ENCODE results near the gene PTPRO. TPM values are rescaled to one million over a fixed set of nuclear protein-coding genes. Genes with fewer than 3 reads are reported as not detected.

PTPRO gene
- total RNA-seq, 1 donor, result 3.1 TPM

DNA sequence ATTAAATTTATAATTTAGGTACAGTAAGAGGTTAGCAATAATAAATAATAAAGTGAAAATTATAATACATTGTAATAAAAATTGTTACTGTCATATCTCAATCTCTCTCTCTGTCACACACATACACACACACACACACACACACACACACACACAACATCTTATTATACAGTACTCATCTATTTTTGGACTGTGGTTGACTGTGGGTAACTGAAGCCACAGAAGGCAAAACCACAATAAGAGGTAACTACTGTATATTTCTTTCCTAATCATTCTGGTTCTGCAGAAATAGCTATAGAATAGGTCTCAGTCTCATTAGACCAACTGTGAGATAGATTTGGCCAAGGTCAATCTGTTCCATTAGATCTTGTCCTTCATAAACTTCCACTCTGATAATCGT is 33.1 kb upstream of the PTPRO start:
- H3K4me3 ChIP-seq (ENCODE audit: low read depth, low read length), result no peak overlapping the region
- TF ChIP-seq, protein P1, sequence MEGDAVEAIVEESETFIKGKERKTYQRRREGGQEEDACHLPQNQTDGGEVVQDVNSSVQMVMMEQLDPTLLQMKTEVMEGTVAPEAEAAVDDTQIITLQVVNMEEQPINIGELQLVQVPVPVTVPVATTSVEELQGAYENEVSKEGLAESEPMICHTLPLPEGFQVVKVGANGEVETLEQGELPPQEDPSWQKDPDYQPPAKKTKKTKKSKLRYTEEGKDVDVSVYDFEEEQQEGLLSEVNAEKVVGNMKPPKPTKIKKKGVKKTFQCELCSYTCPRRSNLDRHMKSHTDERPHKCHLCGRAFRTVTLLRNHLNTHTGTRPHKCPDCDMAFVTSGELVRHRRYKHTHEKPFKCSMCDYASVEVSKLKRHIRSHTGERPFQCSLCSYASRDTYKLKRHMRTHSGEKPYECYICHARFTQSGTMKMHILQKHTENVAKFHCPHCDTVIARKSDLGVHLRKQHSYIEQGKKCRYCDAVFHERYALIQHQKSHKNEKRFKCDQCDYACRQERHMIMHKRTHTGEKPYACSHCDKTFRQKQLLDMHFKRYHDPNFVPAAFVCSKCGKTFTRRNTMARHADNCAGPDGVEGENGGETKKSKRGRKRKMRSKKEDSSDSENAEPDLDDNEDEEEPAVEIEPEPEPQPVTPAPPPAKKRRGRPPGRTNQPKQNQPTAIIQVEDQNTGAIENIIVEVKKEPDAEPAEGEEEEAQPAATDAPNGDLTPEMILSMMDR (IDR thresholded peaks at IDR 0.05; ENCODE audit: insufficient read depth, low read length), result no peak
- DNase-seq (ENCODE audit: low read depth), result no peak

DNA sequence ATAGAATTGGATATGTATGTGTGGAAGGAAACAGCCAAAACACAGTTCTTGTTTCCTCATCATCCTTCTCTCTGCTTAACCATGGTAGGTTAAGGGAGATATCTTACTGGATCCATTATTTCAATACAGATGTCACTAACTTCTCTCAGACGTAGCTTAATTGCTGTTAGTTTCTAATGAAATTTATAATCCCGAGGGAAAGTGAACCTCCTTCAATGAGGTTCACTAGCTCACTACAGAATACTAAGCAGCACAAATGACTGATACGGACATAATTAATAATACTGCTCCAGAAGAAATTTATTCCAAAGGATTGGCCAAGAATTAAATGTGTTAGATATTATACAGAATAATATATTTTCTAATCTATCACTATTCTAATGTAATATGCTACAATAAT is 28.6 kb upstream of the PTPRO start:
- TF ChIP-seq, protein P1 (IDR thresholded peaks at IDR 0.05; ENCODE audit: insufficient read depth, low read length), result no peak
- H3K4me3 ChIP-seq (ENCODE audit: low read depth, low read length), result no peak overlapping the region
- DNase-seq (ENCODE audit: low read depth), result no peak

DNA sequence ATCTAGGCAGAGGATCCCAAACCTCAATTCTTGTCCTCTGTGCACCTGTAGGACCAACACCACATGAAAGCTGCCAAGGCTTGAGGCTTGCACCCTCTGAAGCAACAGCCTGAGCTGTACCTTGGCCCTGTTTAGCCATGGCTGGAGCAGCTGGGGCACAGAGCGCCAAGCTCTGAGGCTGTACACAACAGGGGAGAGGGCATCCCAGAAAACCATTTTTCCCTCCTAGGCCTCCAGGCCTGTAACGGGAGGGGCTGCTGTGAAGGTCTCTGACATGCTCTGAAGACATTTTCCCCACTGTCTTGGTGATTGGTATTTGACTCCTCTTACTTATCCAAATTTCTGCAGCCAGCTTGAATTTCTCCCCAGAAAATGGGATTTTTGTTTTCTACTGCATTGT is 22.4 kb upstream of the PTPRO start:
- H3K4me3 ChIP-seq (ENCODE audit: low read depth, low read length), result no peak overlapping the region
- DNase-seq (ENCODE audit: low read depth), result no peak
- TF ChIP-seq, protein P1 (IDR thresholded peaks at IDR 0.05; ENCODE audit: insufficient read depth, low read length), result no peak

DNA sequence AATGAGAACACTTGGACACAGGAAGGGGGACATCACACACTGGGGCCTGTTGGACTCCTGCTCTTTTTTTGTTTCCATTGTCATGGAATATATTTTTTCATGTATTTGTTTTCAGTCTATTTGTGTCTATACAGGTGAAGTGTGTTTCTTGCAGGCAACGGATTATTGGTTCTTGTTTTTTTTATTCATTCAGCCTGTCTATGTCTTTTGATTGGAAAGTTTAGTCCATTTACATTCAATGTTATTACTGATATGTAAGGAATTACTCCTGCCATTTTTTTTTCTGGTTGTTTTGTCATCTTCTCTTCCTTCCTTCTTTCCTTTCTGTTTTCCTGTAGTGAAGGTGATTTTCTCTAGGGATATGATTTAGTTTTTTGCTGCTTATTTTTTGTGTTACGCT is 18.0 kb upstream of the PTPRO start:
- TF ChIP-seq, protein P1 (IDR thresholded peaks at IDR 0.05; ENCODE audit: insufficient read depth, low read length), result no peak
- no peak overlapping the region for H3K4me3 ChIP-seq (ENCODE audit: low read depth, low read length)
- DNase-seq (ENCODE audit: low read depth), result no peak

DNA sequence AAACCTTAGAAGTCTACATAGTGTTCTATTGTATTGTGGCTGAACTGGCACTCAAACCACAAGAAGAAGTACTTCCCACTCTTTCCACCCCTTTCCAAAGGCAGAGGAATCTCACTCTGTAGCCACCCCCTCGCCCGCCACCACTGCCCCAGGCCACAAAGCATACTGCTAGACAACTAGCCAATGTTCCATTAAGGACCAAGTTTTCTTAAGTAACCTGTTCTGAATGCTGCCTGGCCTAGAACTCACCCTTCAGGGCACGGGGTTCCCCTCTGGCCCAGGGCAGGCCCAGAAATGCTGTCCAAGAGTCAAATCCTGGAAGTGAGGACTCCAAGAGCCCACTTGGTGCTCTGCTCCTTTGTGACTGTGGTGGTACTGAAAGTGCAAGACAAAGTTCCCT is 15.7 kb upstream of the PTPRO start:
- H3K4me3 ChIP-seq (ENCODE audit: low read depth, low read length), result no peak overlapping the region
- TF ChIP-seq, protein P1 (IDR thresholded peaks at IDR 0.05; ENCODE audit: insufficient read depth, low read length), result no peak
- DNase-seq (ENCODE audit: low read depth), result no peak

DNA sequence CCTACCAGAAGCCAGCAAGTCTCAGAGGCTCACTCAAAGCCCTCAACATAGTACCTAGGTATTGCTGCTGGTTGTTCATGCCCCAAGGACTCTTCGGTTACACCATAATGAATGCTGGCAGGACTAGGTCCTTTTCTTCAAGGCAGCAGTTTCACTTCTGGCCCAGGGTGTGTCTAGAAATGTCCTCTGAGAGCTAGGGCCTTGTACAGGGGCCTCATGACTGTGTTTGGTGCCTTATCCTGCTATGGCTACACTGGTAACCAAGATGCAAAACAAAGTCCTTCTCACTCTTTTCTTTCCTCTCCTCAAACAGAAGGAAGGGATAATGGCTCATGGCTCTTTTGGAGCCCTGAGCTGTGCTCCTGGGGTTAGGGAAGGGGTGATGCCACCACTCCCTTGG is 15.2 kb upstream of the PTPRO start:
- no peak for DNase-seq (ENCODE audit: low read depth)
- TF ChIP-seq, protein P1 (IDR thresholded peaks at IDR 0.05; ENCODE audit: insufficient read depth, low read length), result no peak
- no peak overlapping the region for H3K4me3 ChIP-seq (ENCODE audit: low read depth, low read length)

DNA sequence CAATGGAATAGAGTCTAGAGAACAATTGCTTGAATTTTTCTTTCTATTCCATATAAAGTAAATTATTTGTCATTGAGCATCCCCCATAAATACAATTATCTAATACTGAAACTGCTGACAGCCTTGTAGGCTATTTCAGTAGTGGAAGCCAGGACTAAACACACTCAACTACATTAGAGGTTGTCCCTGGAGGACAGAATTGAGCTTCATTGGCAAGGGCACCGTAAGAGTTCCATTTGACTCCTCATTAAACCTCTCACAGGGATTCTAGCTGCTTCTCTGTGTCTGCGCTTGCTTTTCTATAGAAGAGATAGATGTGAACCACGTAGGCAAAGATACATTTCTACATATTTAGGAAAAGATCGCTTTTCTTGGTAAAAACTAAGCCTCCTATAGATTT is 3.5 kb upstream of the PTPRO start:
- H3K4me3 ChIP-seq (ENCODE audit: low read depth, low read length), result no peak overlapping the region
- DNase-seq (ENCODE audit: low read depth), result no peak
- TF ChIP-seq, protein P1 (IDR thresholded peaks at IDR 0.05; ENCODE audit: insufficient read depth, low read length), result no peak

Data from fibroblast of the aortic adventitia (primary cell).